Uterus (tissue), 2 donors: Measurements from ENCODE around the gene RICTOR.

Experiments used
- POLR2A ChIP-seq, 2 donors: fragments of 450-650 bp; IDR thresholded peaks; one replicate each; pipeline ENCODE4 v1.6.1; 2016; ENCODE audit warnings: antibody characterized with exemption in 2 of 2, mild to moderate bottlenecking in 1 of 2, moderate library complexity in 1 of 2
- TF ChIP-seq, protein P1 (sequence below), 4 experiments: fragments of 200-600 bp in 2 of 4; fragments of 450-650 bp in 2 of 4; sonication (generic) in 2 of 4; IDR thresholded peaks; one replicate each; pipeline ENCODE4 v1.5.1; 2016 to 2019; ENCODE audit warnings: antibody characterized with exemption in 4 of 4, mild to moderate bottlenecking in 2 of 4, moderate library complexity in 1 of 4

DNA sequence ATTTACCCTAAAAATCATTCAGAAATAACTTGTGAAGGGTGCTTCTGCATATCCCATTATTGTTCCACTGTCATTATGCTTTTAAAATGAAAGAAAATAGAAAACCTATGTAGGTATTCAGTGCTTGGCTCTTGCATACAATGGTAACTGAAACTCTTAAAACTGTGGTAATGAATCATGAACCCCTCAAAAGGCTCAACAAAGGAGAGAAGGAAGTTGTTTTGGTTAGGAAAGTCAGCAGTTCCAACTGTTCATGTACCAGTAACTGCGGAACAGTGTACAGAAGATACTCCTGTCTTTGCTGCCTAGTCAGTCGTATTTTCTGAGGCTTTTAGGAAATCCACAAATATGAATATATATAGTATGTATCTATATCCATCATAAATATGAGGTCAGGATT, 132.3 kb downstream of the RICTOR start:
- TF ChIP-seq, protein P1, sequence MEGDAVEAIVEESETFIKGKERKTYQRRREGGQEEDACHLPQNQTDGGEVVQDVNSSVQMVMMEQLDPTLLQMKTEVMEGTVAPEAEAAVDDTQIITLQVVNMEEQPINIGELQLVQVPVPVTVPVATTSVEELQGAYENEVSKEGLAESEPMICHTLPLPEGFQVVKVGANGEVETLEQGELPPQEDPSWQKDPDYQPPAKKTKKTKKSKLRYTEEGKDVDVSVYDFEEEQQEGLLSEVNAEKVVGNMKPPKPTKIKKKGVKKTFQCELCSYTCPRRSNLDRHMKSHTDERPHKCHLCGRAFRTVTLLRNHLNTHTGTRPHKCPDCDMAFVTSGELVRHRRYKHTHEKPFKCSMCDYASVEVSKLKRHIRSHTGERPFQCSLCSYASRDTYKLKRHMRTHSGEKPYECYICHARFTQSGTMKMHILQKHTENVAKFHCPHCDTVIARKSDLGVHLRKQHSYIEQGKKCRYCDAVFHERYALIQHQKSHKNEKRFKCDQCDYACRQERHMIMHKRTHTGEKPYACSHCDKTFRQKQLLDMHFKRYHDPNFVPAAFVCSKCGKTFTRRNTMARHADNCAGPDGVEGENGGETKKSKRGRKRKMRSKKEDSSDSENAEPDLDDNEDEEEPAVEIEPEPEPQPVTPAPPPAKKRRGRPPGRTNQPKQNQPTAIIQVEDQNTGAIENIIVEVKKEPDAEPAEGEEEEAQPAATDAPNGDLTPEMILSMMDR (IDR thresholded peaks at IDR 0.05): no peak
- TF ChIP-seq POLR2A (IDR thresholded peaks at IDR 0.05): no peak
